H9 (cell line): ENCODE measurements around the gene SPATA22. TPM values are rescaled to one million over a fixed set of nuclear protein-coding genes. Genes with fewer than 3 reads are reported as not detected.

Experiments
- DNase-seq: peaks from one replicate; pipeline ENCODE4 v3.0.0-alpha.2; 2017
- H2AFZ ChIP-seq: one replicate; pipeline ENCODE4 v1.6.1; 2013; ENCODE audit warnings: mild to moderate bottlenecking, low read length, control low read depth, moderate library complexity
- H2AK5ac ChIP-seq: 2 replicates; pipeline ENCODE4 v1.6.1; 2013; ENCODE audit warnings: low read length, control low read depth, mixed read lengths; ENCODE audit not compliant: insufficient read length
- H2BK120ac ChIP-seq: one replicate; pipeline ENCODE4 v1.6.1; 2013; ENCODE audit warnings: low read depth, mild to moderate bottlenecking, low read length, control low read depth, inconsistent platforms; ENCODE audit not compliant: poor library complexity, severe bottlenecking
- H2BK12ac ChIP-seq: 2 replicates; pipeline ENCODE4 v1.6.1; 2013; ENCODE audit warnings: low read length, control low read depth, mixed read lengths, low read depth; ENCODE audit not compliant: insufficient read length
- H2BK15ac ChIP-seq: 2 replicates; pipeline ENCODE4 v1.6.1; 2013; ENCODE audit warnings: low read depth, low read length, control low read depth
- H2BK20ac ChIP-seq: one replicate; pipeline ENCODE4 v1.6.1; 2013; ENCODE audit warnings: low read depth, mild to moderate bottlenecking, low read length, control low read depth, inconsistent platforms; ENCODE audit not compliant: poor library complexity, severe bottlenecking
- H2BK5ac ChIP-seq: 2 replicates; pipeline ENCODE4 v1.6.1; 2013; ENCODE audit warnings: low read length, control low read depth, mixed read lengths; ENCODE audit not compliant: insufficient read length
- H3K14ac ChIP-seq: 2 replicates; pipeline ENCODE4 v1.6.1; 2013; ENCODE audit warnings: low read length, control low read depth; ENCODE audit not compliant: insufficient read depth
- H3K18ac ChIP-seq: 2 replicates; pipeline ENCODE4 v1.6.1; 2013; ENCODE audit warnings: low read depth, mild to moderate bottlenecking, mixed read lengths, low read length, control low read depth; ENCODE audit not compliant: insufficient read length
- H3K23ac ChIP-seq: 2 replicates; pipeline ENCODE4 v1.6.1; 2013; ENCODE audit warnings: low read length, control low read depth, mixed read lengths, low read depth; ENCODE audit not compliant: insufficient read length
- H3K23me2 ChIP-seq: 2 replicates; pipeline ENCODE4 v1.6.1; 2013; ENCODE audit warnings: low read depth, mild to moderate bottlenecking, mixed read lengths, low read length, control low read depth; ENCODE audit not compliant: insufficient read length, poor library complexity, severe bottlenecking
- H3K27ac ChIP-seq: 2 replicates; pipeline ENCODE4 v1.5.1; 2013; ENCODE audit warnings: low read length, control low read depth, mixed read lengths, low read depth; ENCODE audit not compliant: insufficient read length
- H3K27me3 ChIP-seq: 2 replicates; pipeline ENCODE4 v1.6.1; 2013; ENCODE audit warnings: low read length, control low read depth, inconsistent platforms; ENCODE audit not compliant: insufficient read depth
- H3K4ac ChIP-seq: 2 replicates; pipeline ENCODE4 v1.6.1; 2013; ENCODE audit warnings: low read depth, mild to moderate bottlenecking, control low read depth, inconsistent platforms, low read length, moderate library complexity
- H3K4me1 ChIP-seq: 2 replicates; pipeline ENCODE4 v1.6.1; 2013; ENCODE audit warnings: low read length, control low read depth, inconsistent platforms; ENCODE audit not compliant: insufficient read depth
- H3K4me2 ChIP-seq: 2 replicates; pipeline ENCODE4 v1.6.1; 2013; ENCODE audit warnings: low read length, control low read depth, mixed read lengths; ENCODE audit not compliant: insufficient read length, insufficient read depth
- H3K56ac ChIP-seq: 2 replicates; pipeline ENCODE4 v1.6.1; 2013; ENCODE audit warnings: low read depth, mild to moderate bottlenecking, mixed read lengths, low read length, control low read depth; ENCODE audit not compliant: insufficient read length
- H3K79me1 ChIP-seq: 2 replicates; pipeline ENCODE4 v1.6.1; 2013; ENCODE audit warnings: low read depth, mild to moderate bottlenecking, moderate library complexity, low read length, control low read depth, inconsistent platforms; ENCODE audit not compliant: insufficient read depth, poor library complexity, severe bottlenecking
- H3K79me2 ChIP-seq: 2 replicates; pipeline ENCODE4 v1.6.1; 2013; ENCODE audit warnings: low read length, control low read depth, inconsistent platforms; ENCODE audit not compliant: insufficient read depth
- H3K9ac ChIP-seq: 2 replicates; pipeline ENCODE4 v1.6.1; 2013; ENCODE audit warnings: low read length, control low read depth, mixed read lengths; ENCODE audit not compliant: insufficient read length; ENCODE audit errors: extremely low read depth
- H3K9me3 ChIP-seq: one replicate; pipeline ENCODE4 v1.6.1; 2013; ENCODE audit warnings: low read depth, low read length, inconsistent platforms; ENCODE audit not compliant: control insufficient read depth
- H3T11ph ChIP-seq: one replicate; pipeline ENCODE4 v1.6.1; 2013; ENCODE audit warnings: mild to moderate bottlenecking, low read length, control low read depth, inconsistent platforms
- H4K20me1 ChIP-seq: one replicate; pipeline ENCODE4 v1.6.1; 2013; ENCODE audit not compliant: control insufficient read depth, insufficient read length, insufficient read depth
- H4K5ac ChIP-seq: 2 replicates; pipeline ENCODE4 v1.6.1; 2013; ENCODE audit warnings: low read depth, mild to moderate bottlenecking, mixed read lengths, low read length, control low read depth; ENCODE audit not compliant: insufficient read length
- H4K8ac ChIP-seq: replicated peaks from 2 replicates; pipeline ENCODE4 v1.6.1; 2013; ENCODE audit warnings: low read length, control low read depth, mixed read lengths, low read depth; ENCODE audit not compliant: insufficient read length
- H4K91ac ChIP-seq: 2 replicates; pipeline ENCODE4 v1.6.1; 2013; ENCODE audit warnings: low read depth, mild to moderate bottlenecking, moderate library complexity, mixed read lengths, low read length, control low read depth; ENCODE audit not compliant: insufficient read length
- H3K27ac Mint-ChIP-seq, 3 experiments: 2 replicates in 2 of 3; 3 replicates in 1 of 3; pipeline ENCODE4 v1.8.0; 2020 to 2021; ENCODE audit warnings: mixed read lengths in 3 of 3, mild to moderate bottlenecking in 1 of 3, moderate library complexity in 1 of 3
- H3K27me3 Mint-ChIP-seq: 2 replicates; pipeline ENCODE4 v1.8.0; 2021; ENCODE audit warnings: low read depth, mild to moderate bottlenecking, moderate library complexity, mixed read lengths
- H3K36me3 Mint-ChIP-seq, 3 experiments: 2 replicates in 2 of 3; 3 replicates in 1 of 3; pipeline ENCODE4 v1.8.0; 2020 to 2021; ENCODE audit warnings: low read depth in 3 of 3, mixed read lengths in 3 of 3; ENCODE audit not compliant: insufficient read depth in 1 of 3
- H3K4me1 Mint-ChIP-seq, 2 experiments: 2 replicates each; pipeline ENCODE4 v1.8.0; 2020; ENCODE audit warnings: mixed read lengths in 2 of 2
- H3K4me3 Mint-ChIP-seq, 2 experiments: 2 replicates in 1 of 2; 3 replicates in 1 of 2; pipeline ENCODE4 v1.8.0; 2020 to 2021; ENCODE audit warnings: mild to moderate bottlenecking in 2 of 2, mixed read lengths in 2 of 2, moderate library complexity in 1 of 2
- H3K9me3 Mint-ChIP-seq, 2 experiments: 2 replicates in 1 of 2; 3 replicates in 1 of 2; pipeline ENCODE4 v1.8.0; 2020; ENCODE audit warnings: mild to moderate bottlenecking in 2 of 2, mixed read lengths in 2 of 2, moderate library complexity in 1 of 2
- CTCF ChIP-seq: fragments of 200-600 bp; sonication (generic); conservative IDR thresholded peaks from 3 replicates; pipeline ENCODE4 v1.8.0; 2021; ENCODE audit warnings: antibody characterized with exemption, mild to moderate bottlenecking
- WGBS: extraction: QIAGEN DNeasy Blood & Tissue Kit; methylation state at CpG from one replicate; pipeline ENCODE4 v1.1.7; 2013; ENCODE audit warnings: missing lambda C conversion rate, low lambda C conversion rate, mixed read lengths; ENCODE audit not compliant: insufficient read length; ENCODE audit errors: extremely low coverage; 5-methylcytosine and 5-hydroxymethylcytosine counted together
- total RNA-seq: library from RNA; stranded (reverse); gene quantifications from 2 replicates; pipeline ENCODE4 v1.2.1, GENCODE V29; 2021

Gene SPATA22
- total RNA-seq, 1 experiment from 2014 or later, result not detected

DNA sequence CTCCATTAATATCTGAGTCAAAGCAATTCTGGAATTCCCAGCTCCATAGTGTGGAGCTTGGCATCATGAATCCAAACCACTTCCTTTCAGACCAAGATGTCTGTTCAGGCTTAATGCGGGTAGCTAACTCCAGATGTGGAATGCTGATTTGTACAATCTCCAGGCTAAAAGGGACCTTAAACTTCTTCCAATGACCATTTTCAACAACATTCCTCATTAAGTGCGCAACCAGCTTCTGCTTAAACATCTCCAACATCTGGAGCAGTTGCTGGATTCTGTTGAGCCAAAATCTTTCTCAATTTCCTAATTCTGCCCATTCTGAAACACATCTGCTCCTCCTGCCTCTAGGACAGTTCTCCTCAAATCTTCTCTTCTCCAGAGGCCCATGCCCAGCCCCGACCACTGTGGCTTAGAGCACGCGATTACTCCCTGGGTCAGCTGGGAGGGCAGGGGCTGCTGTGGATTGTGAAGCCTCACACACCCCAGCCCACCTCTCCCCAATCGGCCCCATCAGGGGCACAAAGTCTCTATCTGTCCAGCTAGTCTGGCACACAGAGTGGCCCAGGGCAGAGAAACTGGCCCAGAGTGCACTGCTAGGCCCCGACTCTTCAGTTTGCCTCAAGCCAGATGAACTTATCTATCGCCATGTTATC lies 40.4 kb upstream of the SPATA22 start:
- Mint-ChIP-seq H3K4me3 (no peak overlapping the region), H3K27ac (peak overlapping the region in 1 of 3 experiments; percentile 66; a peak in 1 of 7 replicates)
- no peak overlapping the region for H3K27ac ChIP-seq

More for the DNA sequence above, 40.4 kb upstream of the SPATA22 start:
- no peak overlapping the region for H2BK20ac ChIP-seq
- no peak for TF ChIP-seq CTCF
- no peak overlapping the region for H3K4ac ChIP-seq
- H3K14ac ChIP-seq, result no peak overlapping the region
- no peak overlapping the region for H3K9ac ChIP-seq
- H3K27me3 ChIP-seq, result no peaks in the 10 kb centered on the region
- H3T11ph ChIP-seq, result no peak overlapping the region
- H3K9me3 Mint-ChIP-seq, result peaks cover 3 to 8% of the 10 kb centered on the region in 2 experiments; a peak in 3 of 5 replicates
- WGBS, result no CpG with 5 or more reads among the region's 8 CpGs
- no peak overlapping the region for H3K56ac ChIP-seq
- H3K23me2 ChIP-seq, result no peaks in the 10 kb centered on the region
- peaks cover 4% of the 10 kb centered on the region; the same call in 1 of the 2 replicates for H3K4me1 ChIP-seq
- H3K79me1 ChIP-seq, result no peaks in the 10 kb centered on the region
- no peak for DNase-seq
- peaks cover 38% of the 10 kb centered on the region for H3K27me3 Mint-ChIP-seq
- H2BK15ac ChIP-seq, result no peak overlapping the region
- H4K20me1 ChIP-seq, result no peaks in the 10 kb centered on the region
- H4K8ac ChIP-seq, result no peak overlapping the region
- peaks cover 0 to 3% (median 0%) of the 10 kb centered on the region in 3 experiments; a peak in 4 of 7 replicates for H3K36me3 Mint-ChIP-seq
- H3K4me2 ChIP-seq, result no peak overlapping the region
- no peak overlapping the region for H2AK5ac ChIP-seq
- H2BK5ac ChIP-seq, result no peak overlapping the region
- H2BK120ac ChIP-seq, result no peak overlapping the region
- H4K91ac ChIP-seq, result no peak overlapping the region
- no peak overlapping the region for H2BK12ac ChIP-seq
- no peak overlapping the region for H3K18ac ChIP-seq
- H4K5ac ChIP-seq, result no peak overlapping the region
- H3K79me2 ChIP-seq, result no peaks in the 10 kb centered on the region
- H3K9me3 ChIP-seq, result no peaks in the 10 kb centered on the region
- H2AFZ ChIP-seq, result no peak overlapping the region
- H3K4me1 Mint-ChIP-seq, result peaks cover 41 to 45% of the 10 kb centered on the region in 2 experiments
- no peak overlapping the region for H3K23ac ChIP-seq
